K562 (cell line): Measurements from ENCODE around the gene HMBS. TPM values are rescaled to one million over a fixed set of nuclear protein-coding genes. Genes with fewer than 3 reads are reported as not detected.

ENCODE experiments used
- AFF1 ChIP-seq, 2 experiments: fragments of 450-650 bp; IDR thresholded peaks; 2 replicates each; pipeline ENCODE4 v1.6.1; 2018; ENCODE audit warnings: mild to moderate bottlenecking in 2 of 2, low read depth in 1 of 2; ENCODE audit not compliant: partially characterized antibody in 2 of 2
- ATF3 ChIP-seq, 2 experiments: fragments of 450-650 bp in 1 of 2; sonication (generic) in 1 of 2; formaldehyde crosslinking in 1 of 2; IDR thresholded peaks in 1 of 2; conservative IDR thresholded peaks in 1 of 2; 2 replicates each; pipeline versions ENCODE4 v1.6.1 to v1.8.1; 2016 to 2023; ENCODE audit warnings: mild to moderate bottlenecking in 2 of 2, moderate library complexity in 2 of 2, inconsistent platforms in 1 of 2, missing genetic modification reagents in 1 of 2
- BCL6 ChIP-seq: fragments of 250-450 bp; sonication (Bioruptor Pico); IDR thresholded peaks from 2 replicates; pipeline ENCODE4 v1.4.0; 2020
- BRCA1 ChIP-seq, 2 experiments: fragments of 450-650 bp in 1 of 2; sonication (generic) in 1 of 2; formaldehyde crosslinking in 1 of 2; IDR thresholded peaks; 2 replicates each; pipeline versions ENCODE4 v1.5.0 to v1.6.1; 2017 to 2020; ENCODE audit warnings: mild to moderate bottlenecking in 1 of 2, missing genetic modification reagents in 1 of 2
- BRD9 ChIP-seq: fragments of 450-650 bp; IDR thresholded peaks from 2 replicates; pipeline ENCODE4 v1.6.1; 2018; ENCODE audit warnings: low read depth; ENCODE audit not compliant: partially characterized antibody
- BRF1 ChIP-seq: IDR thresholded peaks from 3 replicates; pipeline ENCODE4 v1.6.1; 2011; ENCODE audit warnings: borderline replicate concordance, mild to moderate bottlenecking; ENCODE audit not compliant: insufficient read length; ENCODE audit errors: extremely low read depth
- DLX4 ChIP-seq: fragments of 250-450 bp; sonication (Bioruptor Pico); IDR thresholded peaks from 2 replicates; pipeline ENCODE4 v1.6.1; 2021; ENCODE audit warnings: mild to moderate bottlenecking
- EHMT2 ChIP-seq: fragments of 450-650 bp; IDR thresholded peaks from 2 replicates; pipeline ENCODE4 v1.6.1; 2018; ENCODE audit warnings: antibody characterized with exemption
- EP400 ChIP-seq: fragments of 450-650 bp; IDR thresholded peaks from 2 replicates; pipeline ENCODE4 v1.6.1; 2017; ENCODE audit warnings: antibody characterized with exemption, mild to moderate bottlenecking, moderate library complexity
- GABPA ChIP-seq: fragments of 200-800 bp; sonication (Bioruptor generic); conservative IDR thresholded peaks from 2 replicates; pipeline ENCODE4 v1.6.1; 2016; ENCODE audit warnings: low read depth, missing genetic modification characterization, missing compliant biosample characterization
- KDM4B ChIP-seq, 2 experiments: fragments of 450-650 bp in 1 of 2; sonication (generic) in 1 of 2; IDR thresholded peaks; 2 replicates each; pipeline ENCODE4 v1.6.1; 2016 to 2017; ENCODE audit warnings: borderline replicate concordance in 2 of 2, antibody characterized with exemption in 1 of 2, low read depth in 1 of 2, mild to moderate bottlenecking in 1 of 2
- MXI1 ChIP-seq: IDR thresholded peaks from 2 replicates; pipeline ENCODE4 v1.6.1; 2011; ENCODE audit warnings: low read depth, mild to moderate bottlenecking, improper control_type of control experiment, low read length
- NRF1 ChIP-seq, 2 experiments: fragments of 450-650 bp; IDR thresholded peaks in 1 of 2; conservative IDR thresholded peaks in 1 of 2; 2 replicates each; pipeline ENCODE4 v1.6.1; 2014; ENCODE audit warnings: mild to moderate bottlenecking in 2 of 2
- SMARCB1 ChIP-seq: IDR thresholded peaks from 2 replicates; pipeline ENCODE4 v1.6.1; 2011; ENCODE audit warnings: improper control_type of control experiment, low read depth; ENCODE audit not compliant: insufficient read length
- SMC3 ChIP-seq: conservative IDR thresholded peaks from 2 replicates; pipeline ENCODE4 v1.6.1; 2011; ENCODE audit warnings: low read depth, low read length, improper control_type of control experiment; ENCODE audit not compliant: insufficient read depth
- TEAD2 ChIP-seq: fragments of 450-650 bp; IDR thresholded peaks from 2 replicates; pipeline ENCODE4 v1.6.1; 2016; ENCODE audit warnings: missing genetic modification characterization, control low read depth, missing compliant biosample characterization
- USF2 ChIP-seq: sonication (generic); formaldehyde crosslinking; IDR thresholded peaks from 2 replicates; pipeline ENCODE4 v1.5.0; 2020; ENCODE audit warnings: missing genetic modification reagents
- ZNF232 ChIP-seq: sonication (generic); formaldehyde crosslinking; IDR thresholded peaks from 2 replicates; pipeline ENCODE4 v1.8.0; 2022; ENCODE audit warnings: mild to moderate bottlenecking, missing genetic modification reagents
- ZNF280B ChIP-seq: fragments of 250-450 bp; sonication (Bioruptor Pico); IDR thresholded peaks from 2 replicates; pipeline ENCODE4 v1.5.1; 2021; ENCODE audit warnings: mild to moderate bottlenecking
- ZNF436 ChIP-seq: fragments of 250-450, 450-650 bp; sonication (Bioruptor Pico); formaldehyde crosslinking; IDR thresholded peaks from 2 replicates; pipeline ENCODE4 v1.7.0; 2020; ENCODE audit warnings: mild to moderate bottlenecking
- ZNF696 ChIP-seq: fragments of 250-450 bp; sonication (Bioruptor Pico); conservative IDR thresholded peaks from 2 replicates; pipeline ENCODE4 v1.4.0; 2020; ENCODE audit warnings: mild to moderate bottlenecking, moderate library complexity
- polyA plus RNA-seq, 8 experiments: library from polyadenylated mRNA; depleted of rRNA in 4 of 8; stranded (reverse) in 5 of 8; unstranded in 3 of 8; fragments of >200 nt; fragmentation: Nextera tagmentation in 2 of 8; fragmentation: Illumina TruSeq in 1 of 8; extraction: Ambion mirVana in 2 of 8; extraction: Trizol in 1 of 8; gene quantifications; 2 replicates each; pipeline versions ENCODE4 v1.2.1 to v1.2.3, GENCODE V29; 2011 to 2014; ENCODE audit warnings: inconsistent platforms in 1 of 8, missing spikeins in 1 of 8
- total RNA-seq, 7 experiments: library from RNA; depleted of rRNA in 6 of 7; stranded (reverse); fragments of >200 nt in 6 of 7; fragmentation: Illumina TruSeq in 2 of 7; extraction: Trizol in 2 of 7; gene quantifications; 2 replicates each; pipeline versions ENCODE4 v1.2.1 to v1.2.3, GENCODE V29; 2011 to 2021; ENCODE audit warnings: low replicate concordance in 1 of 7

Gene HMBS
- total and polyA plus RNA-seq, 9 of the 15 experiments (the other 6 are each of a cell fraction or from before 2014, with no cell fraction given), result 56.9 to 385 (median 286) TPM

- TF ChIP-seq BRD9 (no peak), ZNF696 (no peak), BCL6 (CRISPR knock-in tag) (no peak), BRF1 (no peak), MXI1 (no peak), DLX4 (CRISPR knock-in tag) (no peak), BRCA1 (IDR thresholded peaks at IDR 0.05) (no peak), BRCA1 (CRISPR knock-in tag; IDR thresholded peaks at IDR 0.05) (no peak), AFF1 (IDR thresholded peaks at IDR 0.05; ENCODE audit: low read depth in 1 of 2, partially characterized antibody in 2 of 2) (peak in 1 of 2 experiments; percentile 36), KDM4B (IDR thresholded peaks at IDR 0.05; ENCODE audit: borderline replicate concordance in 2 of 2, low read depth in 1 of 2) (no peak), ZNF280B (no peak), ATF3 (IDR thresholded peaks at IDR 0.05) (peak; percentile 36; the same call in 1 of the 2 replicates), ATF3 (CRISPR knock-in tag; conservative IDR thresholded peaks at IDR 0.05) (no peak), EP400 (peak; percentile 40; the same call in 1 of the 2 replicates), ZNF232 (CRISPR knock-in tag) (no peak), SMARCB1 (no peak), EHMT2 (no peak), NRF1 (conservative IDR thresholded peaks at IDR 0.05 in 1 of 2, IDR thresholded peaks at IDR 0.05 in 1 of 2) (peak in 1 of 2 experiments; percentile 20; a peak in 1 of 4 replicates), GABPA (tag) (no peak), SMC3 (no peak), TEAD2 (no peak), ZNF436 (CRISPR knock-in tag) (no peak), USF2 (CRISPR knock-in tag) (no peak)
Measured at GRCh38 chr11:119062779-119063178, 21.9 kb upstream of the HMBS start (continued).
